Measurements from ENCODE around the gene PCGF2. TPM values are rescaled to one million over a fixed set of nuclear protein-coding genes. Genes with fewer than 3 reads are reported as not detected.

PCGF2 gene
- total RNA-seq, 4 donors from 2014 or later, result 8.5 to 13.5 (median 10.9) TPM

GRCh38 chr17:38746004-38746848 lies 1.9 kb downstream of the PCGF2 start:
- DNase-seq, result no peak
- intact Hi-C loops (cut with DNase I), result no loop called here
- WGBS, 2 donors, result 45 to 68% methylated on average over 7 of the region's 8 CpGs
- peak overlapping the region in 2 of 3 donors; percentile 75 to 93 for H3K27ac ChIP-seq
- no peaks in the 10 kb centered on the region for H3K36me3 ChIP-seq
- peaks cover 60 to 65% of the 10 kb centered on the region in 2 donors for H3K4me1 ChIP-seq
- TF ChIP-seq POLR2A (IDR thresholded peaks at IDR 0.05), result no peak
- TF ChIP-seq CTCF (IDR thresholded peaks at IDR 0.05), result no peak
- no peaks in the 10 kb centered on the region for H3K9me3 ChIP-seq
- H3K4me3 ChIP-seq (replicated peaks in 1 of 3), result peak overlapping the region in 1 of 3 donors; percentile 86
- no peaks in the 10 kb centered on the region for H3K27me3 ChIP-seq

GRCh38 chr17:38745545-38745944 lies 2.6 kb downstream of the PCGF2 start:
- Histone ChIP-seq H3K27ac (no peak overlapping the region), H3K36me3 (no peaks in the 10 kb centered on the region), H3K4me1 (peaks cover 53 to 65% of the 10 kb centered on the region in 2 donors), H3K27me3 (no peaks in the 10 kb centered on the region), H3K9me3 (no peaks in the 10 kb centered on the region), H3K4me3 (replicated peaks in 1 of 3) (no peak overlapping the region)
- intact Hi-C loops (cut with DNase I), result no loop called here
- TF ChIP-seq CTCF (IDR thresholded peaks at IDR 0.05), result no peak
- whole genome bisulfite sequencing, 2 donors, result 37 to 46% methylated on average over 4 of the region's 4 CpGs
- DNase-seq, result peak; percentile 67

GRCh38 chr17:38743556-38744171 lies 4.5 kb downstream of the PCGF2 start:
- no peaks in the 10 kb centered on the region for H3K27me3 ChIP-seq
- H3K36me3 ChIP-seq, result peaks cover 0 to 5% of the 10 kb centered on the region in 2 donors
- WGBS, 2 donors, result 29% methylated on average over 4 of the region's 4 CpGs
- TF ChIP-seq POLR2A (IDR thresholded peaks at IDR 0.05) (no peak), CTCF (IDR thresholded peaks at IDR 0.05) (no peak)
- peaks cover 41 to 55% of the 10 kb centered on the region in 2 donors for H3K4me1 ChIP-seq
- H3K9me3 ChIP-seq, result no peaks in the 10 kb centered on the region
- intact Hi-C loops (cut with DNase I), result no loop called here
- peak overlapping the region in 1 of 3 donors; percentile 6 for H3K27ac ChIP-seq
- no peak overlapping the region for H3K4me3 ChIP-seq (replicated peaks in 1 of 3)
- peak; percentile 53 to 69 for DNase-seq

GRCh38 chr17:38742411-38743308 lies 5.5 kb downstream of the PCGF2 start:
- H3K9me3 ChIP-seq, result no peaks in the 10 kb centered on the region
- peak overlapping the region in 1 of 3 donors; percentile 0 for H3K4me3 ChIP-seq (replicated peaks in 1 of 3)
- peak; percentile 37 to 45 for DNase-seq
- intact Hi-C loops (cut with DNase I), result no loop called here
- peaks cover 37 to 54% of the 10 kb centered on the region in 2 donors for H3K4me1 ChIP-seq
- no peaks in the 10 kb centered on the region for H3K27me3 ChIP-seq
- peaks cover 2 to 14% of the 10 kb centered on the region in 2 donors for H3K36me3 ChIP-seq
- peak overlapping the region; percentile 8 to 57 (median 49) for H3K27ac ChIP-seq
- WGBS, 2 donors, result 31 to 34% methylated on average over 15 to 20 of the region's 22 CpGs
- TF ChIP-seq CTCF (IDR thresholded peaks at IDR 0.05) (no peak), POLR2A (IDR thresholded peaks at IDR 0.05) (no peak)
